ENCODE measurements around the gene CHRND. TPM values are rescaled to one million over a fixed set of nuclear protein-coding genes. Genes with fewer than 3 reads are reported as not detected.

The CHRND gene
- total and polyA plus RNA-seq, 2 of the 8 experiments (the other 6 are each of a cell fraction or from before 2014, with no cell fraction given) = 0.24 TPM; not detected in 1

DNA sequence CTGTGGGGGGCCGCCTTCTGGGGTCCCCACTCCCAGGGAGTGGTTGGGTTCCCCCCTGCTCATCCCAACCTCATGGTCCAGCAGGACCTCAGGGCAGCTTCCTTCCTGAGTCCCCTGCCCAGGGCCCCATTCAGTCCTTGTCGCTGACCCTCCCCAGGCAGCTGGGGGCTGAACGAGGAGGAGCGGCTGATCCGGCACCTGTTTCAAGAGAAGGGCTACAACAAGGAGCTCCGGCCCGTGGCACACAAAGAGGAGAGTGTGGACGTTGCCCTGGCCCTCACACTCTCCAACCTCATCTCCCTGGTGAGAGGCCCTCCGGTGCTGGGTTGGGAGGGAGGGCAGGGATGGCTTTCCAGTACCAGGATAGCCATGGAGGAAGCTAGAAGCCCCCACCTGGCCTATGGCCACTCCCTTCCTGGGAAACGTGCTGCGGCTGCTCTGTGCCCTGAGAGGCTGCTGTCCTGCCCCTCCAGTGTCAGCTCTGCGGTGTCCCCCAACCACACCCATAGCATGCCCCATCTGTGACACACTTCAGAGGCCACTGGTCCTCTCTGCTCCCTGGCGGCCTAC is 497 bp downstream of the CHRND start:
- WGBS, 2 experiments (ENCODE audit: extremely low coverage in 1 of 2, insufficient coverage in 1 of 2, insufficient read length in 1 of 2, insufficient replicate concordance in 2 of 2, low coverage in 1 of 2, low lambda C conversion rate in 2 of 2, missing lambda C conversion rate in 1 of 2) = 86% methylated on average over 13 of the region's 13 CpGs; no CpG with 5 or more reads in 1 of the 2 experiments
- Histone ChIP-seq H3K9me3 (ENCODE audit: insufficient read depth in 2 of 2, low read depth in 1 of 2, low read length in 1 of 2) (no peaks in the 10 kb centered on the region), H3K18ac (ENCODE audit: extremely low read depth, low read length) (no peak overlapping the region), H4K20me1 (replicated peaks in 1 of 2; ENCODE audit: control insufficient read depth in 1 of 2, insufficient read depth in 2 of 2, low read length in 2 of 2) (peaks cover 3 to 4% of the 10 kb centered on the region in 2 experiments), H3K79me2 (ENCODE audit: control insufficient read depth in 1 of 2, insufficient read depth in 2 of 2, low read length in 2 of 2) (no peaks in the 10 kb centered on the region), H4K91ac (replicated peaks; ENCODE audit: insufficient read length, low read length) (no peak overlapping the region), H3K27ac (ENCODE audit: low read depth, low read length) (no peak overlapping the region), H3K56ac (replicated peaks; ENCODE audit: insufficient read length, low read depth, low read length) (no peak overlapping the region), H3K36me3 (ENCODE audit: control insufficient read depth in 2 of 4, insufficient read depth in 4 of 4, low read length in 3 of 4) (no peaks in the 10 kb centered on the region), H3K79me1 (ENCODE audit: low read depth, low read length) (no peaks in the 10 kb centered on the region), H2BK12ac (ENCODE audit: low read depth, low read length) (no peak overlapping the region), H3K4me2 (ENCODE audit: insufficient read depth in 1 of 2, low read depth in 2 of 2, low read length in 2 of 2) (no peak overlapping the region), H3K27me3 (replicated peaks in 1 of 4; ENCODE audit: control insufficient read depth in 3 of 4, extremely low read depth in 1 of 4, insufficient read depth in 3 of 4, low read length in 3 of 4) (peaks cover 19 to 41% (median 28%) of the 10 kb centered on the region in 4 experiments), H3K23ac (ENCODE audit: insufficient read length) (no peak overlapping the region), H2BK5ac (ENCODE audit: low read depth, low read length) (no peak overlapping the region), H3K4me1 (replicated peaks in 1 of 4; ENCODE audit: control insufficient read depth in 3 of 4, insufficient read depth in 4 of 4, low read length in 3 of 4) (peaks cover 0 to 22% (median 11%) of the 10 kb centered on the region in 4 experiments; a peak in 6 of 7 replicates), H3K23me2 (ENCODE audit: low read depth, low read length) (peaks cover 10% of the 10 kb centered on the region; the same call in 1 of the 2 replicates), H2BK20ac (ENCODE audit: low read length) (no peak overlapping the region), H3K4ac (replicated peaks; ENCODE audit: insufficient read length, low read depth, low read length) (peak overlapping the region; percentile 69), H2AFZ (ENCODE audit: low read length) (no peak overlapping the region), H2BK15ac (ENCODE audit: low read length) (no peak overlapping the region), H4K5ac (ENCODE audit: insufficient read length, low read depth, low read length) (no peak overlapping the region), H3K14ac (ENCODE audit: insufficient read length) (no peak overlapping the region), H2AK5ac (ENCODE audit: low read depth, low read length) (no peak overlapping the region), H4K8ac (ENCODE audit: extremely low read depth, insufficient read depth, low read length) (no peak overlapping the region), H3K4me3 (ENCODE audit: extremely low read depth in 1 of 4, insufficient read depth in 2 of 4, low read depth in 3 of 4, low read length in 4 of 4) (no peak overlapping the region), H2BK120ac (replicated peaks; ENCODE audit: low read depth, low read length) (no peak overlapping the region), H3K9ac (replicated peaks in 1 of 4; ENCODE audit: extremely low read depth in 1 of 4, low read depth in 3 of 4, low read length in 3 of 4) (no peak overlapping the region)
- CTCF ChIA-PET (ENCODE audit: partially characterized antibody) = interaction anchor here (0.7 to 10.6 kb wide), 7 partner anchors 8 to 200 kb away, joined by 3 to 176 read pairs (median 4); no protein-coding TSS in a partner anchor
- TF ChIP-seq NANOG (IDR thresholded peaks at IDR 0.05; ENCODE audit: insufficient read depth, low read depth, low read length, poor library complexity, severe bottlenecking) = no peak
- TF ChIP-seq TBP (IDR thresholded peaks at IDR 0.05; ENCODE audit: low read depth, low read length) = no peak
- TF ChIP-seq RFX5 (IDR thresholded peaks at IDR 0.05; ENCODE audit: borderline replicate concordance, low read depth, low read length) = no peak
- no peak for TF ChIP-seq TAF7 (optimal IDR thresholded peaks at IDR 0.05; ENCODE audit: borderline replicate concordance, low read depth, low read length)
- TF ChIP-seq POU5F1 (IDR thresholded peaks at IDR 0.05; ENCODE audit: low read depth, low read length) = no peak
- FAIRE-seq (no peak), DNase-seq (ENCODE audit: low read depth in 1 of 2, low spot score in 2 of 2) (no peak)
- POLR2A ChIA-PET (ENCODE audit: partially characterized antibody) = interaction anchor here (1.7 to 2.1 kb wide), 3 partner anchors 9 to 23 kb away, joined by 3 to 5 read pairs (median 5); partner anchors contain the start of gene CHRNG
